Lung (tissue), 12 donors: ENCODE results near the gene TBC1D22B. TPM values are rescaled to one million over a fixed set of nuclear protein-coding genes. Genes with fewer than 3 reads are reported as not detected.

ENCODE experiments used
- ATAC-seq: fragments of 200-7000 bp; cut with Tn5 transposase; one replicate; pipeline ENCODE4 v1.9.1; 2020; ENCODE audit warnings: moderate number of reproducible peaks; ENCODE audit not compliant: insufficient read depth, low FRiP score
- DNase-seq, 3 donors: peaks; one replicate each; pipeline ENCODE4 v3.0.0-alpha.2; 2013 to 2017
- H3K27ac ChIP-seq, 2 donors: one replicate each; pipeline ENCODE4 v1.5.1; 2013; ENCODE audit warnings: mild to moderate bottlenecking in 2 of 2, moderate library complexity in 2 of 2, control low read depth in 1 of 2, inconsistent platforms in 1 of 2, low read depth in 1 of 2, low read length in 1 of 2
- H3K27me3 ChIP-seq, 3 donors: one replicate each; pipeline ENCODE4 v1.5.1; 2013; ENCODE audit warnings: low read length in 2 of 3; ENCODE audit not compliant: control insufficient read depth in 3 of 3, insufficient read depth in 3 of 3
- H3K36me3 ChIP-seq, 4 donors: one replicate each; pipeline ENCODE4 v1.5.1; 2013; ENCODE audit warnings: low read length in 4 of 4, mild to moderate bottlenecking in 1 of 4, moderate library complexity in 1 of 4; ENCODE audit not compliant: control insufficient read depth in 4 of 4, insufficient read depth in 4 of 4
- H3K4me1 ChIP-seq, 5 donors: one replicate each; pipeline ENCODE4 v1.5.1; 2013; ENCODE audit warnings: low read length in 5 of 5, mild to moderate bottlenecking in 2 of 5, moderate library complexity in 1 of 5; ENCODE audit not compliant: control insufficient read depth in 5 of 5, insufficient read depth in 5 of 5
- H3K4me3 ChIP-seq: one replicate; pipeline ENCODE4 v1.5.1; 2013; ENCODE audit warnings: mild to moderate bottlenecking, control low read depth, moderate library complexity
- H3K9ac ChIP-seq, 2 donors: one replicate each; pipeline ENCODE4 v1.5.1; 2013; ENCODE audit warnings: low read length in 2 of 2, control low read depth in 1 of 2; ENCODE audit not compliant: insufficient read depth in 1 of 2
- H3K9me3 ChIP-seq, 4 donors: one replicate each; pipeline ENCODE4 v1.5.1; 2013; ENCODE audit warnings: low read length in 3 of 4, mild to moderate bottlenecking in 1 of 4, moderate library complexity in 1 of 4; ENCODE audit not compliant: control insufficient read depth in 4 of 4, insufficient read depth in 3 of 4
- CTCF ChIP-seq: IDR thresholded peaks from 2 replicates; pipeline ENCODE4 v1.5.1; 2012; ENCODE audit warnings: mild to moderate bottlenecking; ENCODE audit errors: control extremely low read depth, extremely low read depth
- WGBS, 2 donors: extraction: QIAGEN DNeasy Blood & Tissue Kit; methylation state at CpG; one replicate each; pipeline ENCODE4 v1.1.7; 2013; 5-methylcytosine and 5-hydroxymethylcytosine counted together
- polyA plus RNA-seq, 2 donors: library from polyadenylated mRNA; stranded (reverse); fragments of 200-250 nt; gene quantifications; one replicate each; pipeline ENCODE4 v1.2.1, GENCODE V29; 2013
- total RNA-seq, 2 donors: library from RNA; depleted of rRNA in 1 of 2; stranded (reverse); fragments of >200 nt in 1 of 2; gene quantifications; one replicate each; pipeline ENCODE4 v1.2.1, GENCODE V29; 2014 to 2021
- donor health status: control.
- donor health status: control.
- donor health status: Bipolar disorder and iron deficiency.
- donor health status: healthy.
- donor health status: DM: yes; HTN: yes; CAD: no.

Gene TBC1D22B
- total and polyA plus RNA-seq, 4 donors, result 6.8 to 9.7 (median 8.8) TPM

- 35 to 45% methylated on average over 4 of the region's 4 CpGs for WGBS, 2 donors
- peak; percentile 32 for ATAC-seq
- no peak overlapping the region for H3K9ac ChIP-seq
- no peak for TF ChIP-seq CTCF
- H3K27ac ChIP-seq, result peak overlapping the region; percentile 77 to 91
- H3K4me1 ChIP-seq, result peaks cover 8 to 39% (median 28%) of the 10 kb centered on the region in 5 donors
- no peaks in the 10 kb centered on the region for H3K36me3 ChIP-seq
- no peaks in the 10 kb centered on the region for H3K27me3 ChIP-seq
- H3K9me3 ChIP-seq, result no peaks in the 10 kb centered on the region
- peak; percentile 94 to 97 (median 97) for DNase-seq
- no peak overlapping the region for H3K4me3 ChIP-seq
Observed at GRCh38 chr6:37239950-37240713, 17.4 kb upstream of the TBC1D22B start.

GRCh38 chr6:37241131-37241530, 16.4 kb upstream of the TBC1D22B start:
- no peak for ATAC-seq
- peaks cover 10 to 43% (median 30%) of the 10 kb centered on the region in 5 donors for H3K4me1 ChIP-seq
- peak overlapping the region in 1 of 2 donors; percentile 47 for H3K27ac ChIP-seq
- no peak for TF ChIP-seq CTCF
- H3K4me3 ChIP-seq, result no peak overlapping the region
- no peaks in the 10 kb centered on the region for H3K27me3 ChIP-seq
- H3K9ac ChIP-seq, result no peak overlapping the region
- DNase-seq, result no peak
- H3K9me3 ChIP-seq, result no peaks in the 10 kb centered on the region
- H3K36me3 ChIP-seq, result no peaks in the 10 kb centered on the region
- 97% methylated on average over 6 of the region's 6 CpGs for WGBS, 2 donors

- Histone ChIP-seq H3K4me3 (no peak overlapping the region), H3K27me3 (no peaks in the 10 kb centered on the region), H3K36me3 (no peaks in the 10 kb centered on the region), H3K4me1 (peaks cover 10 to 43% (median 30%) of the 10 kb centered on the region in 5 donors), H3K27ac (peak overlapping the region; percentile 76 to 91), H3K9me3 (no peaks in the 10 kb centered on the region), H3K9ac (no peak overlapping the region)
- no peak for ATAC-seq
- no peak for TF ChIP-seq CTCF
- no peak for DNase-seq
- WGBS, 2 donors, result 86 to 91% methylated on average over 5 of the region's 5 CpGs
Observed at GRCh38 chr6:37241775-37242428, 15.7 kb upstream of the TBC1D22B start.
